GM12875 (cell line): ENCODE measurements around the gene CTDSPL.
A peak's percentile ranks its signal among the peaks of the same experiment; 100 is the strongest.

ENCODE experiments used
- H3K4me3 ChIP-seq: one replicate; pipeline ENCODE4 v1.5.1; 2011; ENCODE audit warnings: low read depth, low read length, control low read depth
- TF ChIP-seq, protein P1 (sequence below): IDR thresholded peaks from 2 replicates; pipeline ENCODE4 v1.5.1; 2011; ENCODE audit warnings: low read depth, mild to moderate bottlenecking, control low read depth, inconsistent platforms, low read length, moderate library complexity, borderline replicate concordance; ENCODE audit not compliant: insufficient read depth

CTDSPL gene

DNA sequence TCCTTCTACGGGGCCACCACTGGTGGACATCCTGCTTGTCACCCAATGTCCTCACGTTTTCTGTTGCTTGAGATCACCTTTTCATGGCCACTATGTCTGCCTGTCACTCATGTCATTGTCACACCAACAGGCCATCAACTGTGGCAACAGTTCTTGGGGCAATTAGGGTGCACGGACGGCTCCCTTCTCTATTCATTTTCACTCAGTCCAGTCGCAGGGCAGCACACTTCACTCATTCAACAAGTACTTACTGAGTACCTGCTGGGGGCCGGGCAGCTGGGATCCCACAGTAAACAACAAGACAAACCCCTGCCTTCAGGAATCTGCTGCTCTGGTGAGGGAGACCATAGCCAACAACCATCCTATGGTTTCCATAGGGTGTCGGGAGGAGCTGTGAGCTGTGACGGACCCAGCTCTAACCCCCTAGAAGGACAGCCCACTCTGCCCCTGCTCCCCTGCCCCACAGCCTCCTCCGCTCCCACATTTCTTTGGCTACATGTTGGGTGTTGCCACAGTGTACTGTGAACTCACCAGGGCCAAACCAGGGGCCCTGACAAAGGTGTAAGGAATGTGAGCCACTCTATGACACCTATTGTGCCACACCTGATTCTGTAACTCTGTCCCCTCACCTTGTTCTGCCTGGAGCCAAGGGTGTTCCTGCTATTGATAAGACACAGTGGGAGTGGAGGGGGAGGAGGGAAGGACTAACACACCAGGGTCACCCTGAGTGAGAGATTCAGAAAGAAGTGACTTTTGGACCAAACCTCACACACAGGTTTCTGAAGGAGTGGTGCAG, 130.8 kb downstream of the CTDSPL start:
- no peak overlapping the region for H3K4me3 ChIP-seq
- TF ChIP-seq, protein P1, sequence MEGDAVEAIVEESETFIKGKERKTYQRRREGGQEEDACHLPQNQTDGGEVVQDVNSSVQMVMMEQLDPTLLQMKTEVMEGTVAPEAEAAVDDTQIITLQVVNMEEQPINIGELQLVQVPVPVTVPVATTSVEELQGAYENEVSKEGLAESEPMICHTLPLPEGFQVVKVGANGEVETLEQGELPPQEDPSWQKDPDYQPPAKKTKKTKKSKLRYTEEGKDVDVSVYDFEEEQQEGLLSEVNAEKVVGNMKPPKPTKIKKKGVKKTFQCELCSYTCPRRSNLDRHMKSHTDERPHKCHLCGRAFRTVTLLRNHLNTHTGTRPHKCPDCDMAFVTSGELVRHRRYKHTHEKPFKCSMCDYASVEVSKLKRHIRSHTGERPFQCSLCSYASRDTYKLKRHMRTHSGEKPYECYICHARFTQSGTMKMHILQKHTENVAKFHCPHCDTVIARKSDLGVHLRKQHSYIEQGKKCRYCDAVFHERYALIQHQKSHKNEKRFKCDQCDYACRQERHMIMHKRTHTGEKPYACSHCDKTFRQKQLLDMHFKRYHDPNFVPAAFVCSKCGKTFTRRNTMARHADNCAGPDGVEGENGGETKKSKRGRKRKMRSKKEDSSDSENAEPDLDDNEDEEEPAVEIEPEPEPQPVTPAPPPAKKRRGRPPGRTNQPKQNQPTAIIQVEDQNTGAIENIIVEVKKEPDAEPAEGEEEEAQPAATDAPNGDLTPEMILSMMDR, result no peak

- no peak overlapping the region for H3K4me3 ChIP-seq
- TF ChIP-seq, protein P1, result no peak
Observed at GRCh38 chr3:37993067-37993455, 131.4 kb downstream of the CTDSPL start.

GRCh38 chr3:37993460-37993819, 131.8 kb downstream of the CTDSPL start:
- TF ChIP-seq, protein P1, result no peak
- peak overlapping the region; percentile 72 for H3K4me3 ChIP-seq

DNA sequence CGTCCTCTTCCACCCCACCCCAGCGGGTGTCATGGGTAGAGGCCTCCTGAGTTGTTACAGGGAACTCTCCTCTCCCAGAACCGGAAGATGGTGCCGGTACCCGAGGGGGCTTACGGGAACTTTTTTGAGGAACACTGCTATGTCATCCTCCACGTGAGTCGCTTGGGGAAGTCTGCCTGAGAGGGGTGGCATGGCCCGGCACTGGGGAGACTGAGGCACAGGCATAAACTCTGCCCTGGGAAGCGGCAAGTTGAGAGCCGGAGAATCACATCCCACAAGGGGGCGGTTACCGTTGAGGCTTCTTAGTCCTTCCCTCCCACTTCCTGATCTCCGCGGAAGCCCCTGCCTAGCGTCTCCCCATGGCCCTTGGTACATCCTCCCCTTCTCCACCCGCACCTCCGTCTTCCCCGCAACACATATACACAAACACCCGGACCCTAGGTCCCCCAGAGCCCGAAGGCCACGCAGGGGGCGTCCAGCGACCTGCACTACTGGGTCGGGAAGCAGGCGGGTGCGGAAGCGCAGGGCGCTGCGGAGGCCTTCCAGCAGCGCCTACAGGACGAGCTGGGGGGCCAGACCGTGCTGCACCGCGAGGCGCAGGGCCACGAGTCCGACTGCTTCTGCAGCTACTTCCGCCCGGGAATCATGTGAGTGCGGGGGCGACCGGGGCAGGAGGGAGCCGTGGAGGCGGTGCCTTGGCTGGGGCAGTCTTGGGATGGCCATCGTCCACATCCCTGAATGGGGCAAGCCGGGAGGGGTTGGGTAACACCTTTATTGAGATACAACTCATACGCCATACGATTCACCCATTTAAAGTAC, 132.3 kb downstream of the CTDSPL start:
- TF ChIP-seq, protein P1, result no peak
- peak overlapping the region; percentile 72 for H3K4me3 ChIP-seq

- peak overlapping the region; percentile 72 for H3K4me3 ChIP-seq
- TF ChIP-seq, protein P1, result no peak
Observed at GRCh38 chr3:37994639-37994972, 132.9 kb downstream of the CTDSPL start.

GRCh38 chr3:37995652-37996641, 134.3 kb downstream of the CTDSPL start:
- no peak overlapping the region for H3K4me3 ChIP-seq
- TF ChIP-seq, protein P1, result no peak
